HG03196 (cell line): ENCODE results near the gene CREB1.

ENCODE experiments used
- ATAC-seq: cut with Tn5 transposase; IDR thresholded peaks from one replicate; pipeline ENCODE4 v1.9.1; 2021; ENCODE audit not compliant: unreplicated experiment

The CREB1 gene

DNA sequence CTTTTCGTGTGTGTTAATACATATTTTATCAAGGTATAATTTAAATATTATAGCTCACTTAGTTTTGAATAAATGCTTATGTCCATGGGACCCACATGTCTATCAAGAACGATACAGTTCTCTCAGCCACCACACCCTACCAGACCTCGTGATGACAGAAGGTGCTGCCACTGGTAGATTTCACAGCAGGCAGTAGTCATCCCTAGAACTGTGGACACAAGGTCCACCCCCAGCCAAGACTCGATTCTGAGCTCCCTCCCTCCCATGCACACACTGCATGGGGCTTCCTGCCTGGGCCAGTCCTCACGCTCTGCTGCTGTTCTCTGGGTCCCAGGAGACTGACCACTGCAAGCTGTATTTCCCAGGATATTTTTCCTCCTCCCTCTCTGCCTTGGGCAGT is 26.5 kb upstream of the CREB1 start:
- ATAC-seq, result peak; percentile 64

- no peak for ATAC-seq
Observed at GRCh38 chr2:207504513-207505170, 25.1 kb upstream of the CREB1 start.

DNA sequence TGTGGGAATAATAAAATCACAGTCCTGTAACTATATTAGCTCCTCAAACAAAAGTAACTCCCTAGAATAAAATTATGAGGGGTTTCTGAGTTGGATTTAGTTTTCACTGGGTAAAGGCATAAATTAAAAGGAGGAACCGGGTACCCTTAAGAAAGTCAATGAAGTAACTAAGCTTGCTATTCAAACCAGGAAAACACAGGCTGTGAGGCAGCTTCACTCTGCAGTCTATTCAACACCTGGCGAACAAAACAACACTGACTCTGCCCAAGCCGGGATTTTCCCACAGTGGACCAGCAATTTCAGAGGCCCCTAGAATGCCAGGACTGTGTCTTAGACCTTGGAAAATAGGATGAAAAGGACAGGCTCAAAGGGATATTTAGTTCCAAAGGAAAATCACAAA is 24.6 kb upstream of the CREB1 start:
- no peak for ATAC-seq

DNA sequence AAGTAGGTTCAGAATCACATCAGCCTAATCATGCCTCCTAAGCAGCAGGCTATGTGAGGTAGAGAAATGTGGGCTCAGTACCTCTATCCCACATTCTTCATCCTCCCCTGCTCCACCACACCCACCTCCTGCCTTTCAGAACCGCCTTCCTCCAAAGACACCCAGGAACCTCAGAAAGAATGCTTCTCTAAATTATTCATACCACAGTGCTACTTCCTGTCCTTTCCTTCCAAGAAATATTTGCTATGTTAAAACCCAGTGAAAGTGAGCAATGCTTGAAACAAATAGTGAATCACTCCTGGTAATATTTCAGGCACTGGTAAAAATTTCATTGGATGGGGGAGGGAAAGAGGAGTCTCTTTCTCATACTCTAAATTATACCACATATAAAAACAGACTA is 24.0 kb upstream of the CREB1 start:
- ATAC-seq, result no peak

DNA sequence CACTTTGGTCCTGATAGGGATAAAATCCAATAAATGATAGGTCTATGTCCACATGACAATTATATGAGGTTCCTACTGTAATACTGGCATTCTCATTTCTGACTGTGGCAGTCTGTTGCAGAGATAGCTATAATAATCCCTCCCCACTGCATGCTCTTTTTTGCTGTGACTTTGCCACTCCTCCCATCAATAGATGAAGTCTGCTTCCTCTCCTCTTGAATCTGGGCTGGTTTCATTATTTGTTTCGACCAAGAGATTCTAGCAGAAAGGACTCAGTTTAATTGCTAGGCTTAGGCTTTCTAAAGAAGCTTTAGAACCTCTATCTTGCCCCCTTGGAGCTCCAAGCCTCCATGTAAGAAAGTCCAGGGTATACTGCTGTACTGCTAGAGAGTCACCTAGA is 23.3 kb upstream of the CREB1 start:
- no peak for ATAC-seq

- ATAC-seq, result no peak
Observed at GRCh38 chr2:207510148-207510547, 19.6 kb upstream of the CREB1 start.

DNA sequence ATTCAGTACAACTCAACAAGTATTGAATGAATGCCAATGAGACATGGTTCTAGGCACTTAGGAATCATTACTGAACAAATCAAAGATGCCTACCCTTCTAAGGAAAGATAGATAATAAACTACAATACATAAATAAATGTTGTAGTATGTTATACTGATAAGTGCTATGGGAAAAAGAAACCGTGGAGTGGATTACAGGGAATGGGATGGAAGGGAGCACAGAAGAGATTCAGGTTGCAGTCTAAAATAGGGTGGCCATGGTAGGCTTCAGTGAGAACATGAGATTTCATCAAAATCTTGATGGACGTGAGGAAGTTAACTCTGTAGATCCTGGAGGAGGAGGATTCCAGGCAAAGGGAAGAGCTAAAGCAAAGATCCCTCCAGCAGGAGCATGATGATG is 17.9 kb upstream of the CREB1 start:
- ATAC-seq, result no peak

DNA sequence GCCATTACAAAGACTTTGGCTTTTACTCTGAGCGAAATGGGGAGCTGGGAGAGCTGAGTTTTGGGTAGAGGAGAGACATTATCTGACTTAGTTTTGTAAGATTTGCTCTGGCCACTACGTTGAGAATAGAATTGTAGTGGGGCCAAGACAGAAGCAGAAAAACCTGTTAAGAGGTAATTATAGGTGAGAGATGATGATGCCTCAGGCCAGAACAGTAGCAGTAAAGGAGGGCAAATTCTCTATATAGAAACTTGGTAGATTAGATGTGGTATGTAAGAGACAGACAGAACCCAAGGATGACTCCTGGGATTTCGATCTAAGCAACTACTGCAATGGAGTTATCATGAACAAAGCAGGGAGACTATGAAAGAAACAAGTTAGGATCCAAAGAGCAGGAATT is 17.4 kb upstream of the CREB1 start:
- ATAC-seq, result no peak

DNA sequence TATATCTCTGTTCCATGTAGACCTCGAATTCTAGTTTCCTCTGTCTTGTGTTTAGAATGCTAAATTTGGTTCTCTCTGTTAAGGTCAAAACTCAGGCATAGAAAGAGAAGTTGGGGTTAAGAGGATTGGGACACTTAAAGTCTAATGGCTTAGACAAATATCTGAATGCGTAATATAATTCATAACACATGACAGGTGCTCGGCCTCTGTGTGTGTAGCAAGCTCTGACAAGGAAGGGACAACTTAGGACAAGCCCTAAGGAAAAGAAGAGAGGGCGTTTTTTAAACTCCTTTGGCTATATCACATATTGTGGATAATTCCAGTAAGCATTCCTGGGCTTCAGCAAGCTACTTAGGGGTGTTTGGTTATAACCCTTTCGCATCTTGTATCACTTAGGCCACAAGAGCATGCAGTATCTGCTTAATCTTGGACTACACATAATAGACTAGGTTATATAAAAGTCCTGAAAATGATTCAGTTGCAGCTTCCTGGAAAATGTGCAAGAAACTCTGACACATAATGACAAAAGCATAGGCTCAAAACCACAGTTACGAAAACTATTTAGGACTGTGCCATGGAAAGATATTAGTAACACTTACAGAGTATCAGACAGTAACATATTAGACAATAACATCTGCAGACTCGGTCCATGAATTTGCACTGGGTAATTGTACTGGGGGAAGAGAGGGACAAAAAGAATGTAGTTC is 16.1 kb upstream of the CREB1 start:
- ATAC-seq, result no peak

DNA sequence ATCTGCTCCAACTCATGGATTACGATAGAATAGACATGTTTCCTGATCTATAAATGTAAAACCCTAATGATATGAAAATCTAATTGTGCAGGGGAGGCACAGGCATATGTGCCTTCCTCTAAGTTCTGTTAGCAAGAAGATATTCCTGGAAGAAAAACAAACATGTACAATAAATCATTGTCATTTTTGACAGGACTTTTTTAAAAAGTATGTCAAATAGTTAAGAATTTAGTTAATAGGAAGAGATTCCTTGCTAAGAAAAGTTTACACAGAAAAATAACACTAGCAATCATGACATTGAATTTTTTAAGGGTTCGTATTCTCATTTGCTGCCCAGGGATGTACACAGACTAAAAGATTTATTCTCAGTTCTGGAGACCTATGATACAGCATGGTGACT is 15.3 kb upstream of the CREB1 start:
- ATAC-seq, result no peak

- no peak for ATAC-seq
Observed at GRCh38 chr2:207515671-207516070, 14.1 kb upstream of the CREB1 start.

DNA sequence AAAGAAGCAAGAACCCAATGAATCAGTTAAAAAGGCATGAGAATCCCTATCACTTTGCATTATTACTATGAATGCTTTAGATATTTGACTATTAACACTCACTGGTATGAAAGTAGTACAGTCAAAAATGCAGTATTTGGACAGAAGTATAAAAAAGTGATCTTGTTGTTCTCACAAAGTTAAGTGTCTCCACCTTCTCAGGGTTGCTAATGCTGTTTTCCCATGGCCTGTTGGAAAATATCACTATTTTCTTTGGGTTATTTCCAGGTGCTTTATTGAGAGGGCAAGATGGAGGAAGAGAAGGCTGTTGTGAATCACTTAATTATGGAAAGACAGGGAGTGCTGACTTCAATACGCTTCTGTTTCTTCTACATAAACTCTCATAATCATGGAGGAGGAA is 13.6 kb upstream of the CREB1 start:
- no peak for ATAC-seq

GRCh38 chr2:207523005-207523404 is 6.8 kb upstream of the CREB1 start:
- no peak for ATAC-seq

DNA sequence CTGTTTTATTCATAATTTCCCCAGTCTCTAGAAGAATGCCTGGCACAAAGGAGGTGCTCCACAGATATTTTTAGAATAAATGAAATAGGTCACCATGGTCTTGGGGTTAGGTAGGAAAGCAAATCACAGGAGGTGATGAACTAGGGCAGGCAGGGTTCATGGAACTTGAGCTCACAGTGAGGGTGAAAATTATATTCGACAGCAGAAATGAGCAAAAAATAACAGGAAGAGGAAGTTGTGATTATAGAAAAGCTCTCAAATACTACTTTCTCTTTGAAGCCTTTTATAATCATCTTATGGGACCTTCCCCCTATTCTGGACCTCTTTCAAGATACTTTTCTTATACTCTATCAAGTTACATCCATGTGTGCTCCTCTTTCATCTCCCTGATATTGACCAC is 4.5 kb upstream of the CREB1 start:
- ATAC-seq, result no peak

DNA sequence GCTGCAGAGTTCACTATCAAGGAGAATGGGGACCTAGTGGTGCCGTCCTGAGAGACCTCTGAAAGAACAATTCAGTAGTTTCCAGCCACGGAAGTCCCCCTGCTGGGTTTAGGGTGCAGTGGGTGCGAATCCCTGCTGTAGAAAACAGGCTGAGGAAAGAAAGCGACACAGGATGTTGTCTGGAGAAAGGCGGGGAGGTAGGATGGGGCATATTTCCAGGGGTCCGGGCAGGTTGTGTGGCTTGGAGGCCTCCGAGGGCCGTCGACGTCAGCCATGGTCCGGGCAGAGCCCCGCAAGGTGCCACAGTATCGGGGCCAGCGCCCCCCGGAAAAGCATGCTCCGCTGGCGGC is 807 bp upstream of the CREB1 start:
- peak; percentile 9 for ATAC-seq

DNA sequence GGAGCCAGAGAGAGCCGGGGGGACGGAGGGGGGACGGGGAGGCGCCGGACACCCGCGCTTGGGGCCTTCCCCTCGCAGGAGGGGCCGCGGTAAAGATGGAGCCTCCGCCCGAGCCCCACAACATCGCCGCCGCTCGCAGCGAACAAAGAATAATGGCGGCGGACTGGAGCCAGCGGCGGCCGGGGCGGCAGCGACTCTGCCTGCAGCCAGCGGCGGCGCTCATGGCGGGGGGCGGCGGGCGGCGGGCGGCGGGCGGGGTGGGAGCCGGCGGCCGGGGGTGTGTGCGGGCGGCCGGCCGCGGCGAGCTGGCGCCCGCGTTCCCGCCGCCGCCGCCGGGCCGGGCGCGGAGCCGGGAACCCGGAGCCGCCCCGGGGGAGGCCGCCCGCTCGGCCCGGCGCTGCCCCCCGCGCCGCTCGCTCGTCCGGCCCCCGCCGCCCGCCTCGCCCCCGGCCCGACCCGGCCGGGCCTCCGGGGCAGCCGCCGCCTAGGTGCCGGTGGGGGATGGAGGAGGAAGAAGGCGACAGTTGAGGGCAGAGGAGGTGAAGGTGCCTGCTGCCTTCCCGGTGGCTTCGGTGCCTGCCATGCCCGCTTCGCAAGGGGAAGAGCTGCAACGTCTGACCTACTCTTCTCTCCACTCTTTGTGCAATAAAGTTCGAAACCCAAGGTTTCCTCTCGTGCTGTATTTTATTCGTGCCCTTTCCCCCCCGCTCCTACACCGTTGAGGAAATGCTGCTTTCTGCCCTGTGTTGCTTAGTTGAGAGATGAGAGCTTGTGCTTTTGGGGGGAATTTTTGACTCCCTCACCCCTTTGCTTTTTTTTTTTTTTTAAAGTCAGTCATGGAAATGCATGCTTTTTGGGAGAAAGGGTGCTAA is 634 bp downstream of the CREB1 start:
- no peak for ATAC-seq

GRCh38 chr2:207531032-207531952 is 1.5 kb downstream of the CREB1 start:
- no peak for ATAC-seq

GRCh38 chr2:207532676-207533075 is 2.9 kb downstream of the CREB1 start:
- no peak for ATAC-seq

- no peak for ATAC-seq
Observed at GRCh38 chr2:207533461-207534008, 3.8 kb downstream of the CREB1 start.

- ATAC-seq, result no peak
Observed at GRCh38 chr2:207534417-207534816, 4.7 kb downstream of the CREB1 start.

GRCh38 chr2:207539470-207539869 is 9.7 kb downstream of the CREB1 start:
- ATAC-seq, result no peak
